Adrenal gland (tissue), 5 donors: ENCODE measurements around the gene A3GALT2.

Source experiments
- CTCF ChIP-seq, 6 experiments: fragments of 450-650 bp in 4 of 6; fragments of 200-600 bp in 2 of 6; sonication (generic) in 1 of 6; IDR thresholded peaks; 1 replicate in 5 of 6; 2 replicates in 1 of 6; pipeline versions ENCODE4 v1.5.1 to v1.8.0; 2016 to 2021; ENCODE audit warnings: antibody characterized with exemption in 6 of 6, mild to moderate bottlenecking in 2 of 6, moderate library complexity in 1 of 6
- POLR2A ChIP-seq, 2 donors: fragments of 450-650 bp; IDR thresholded peaks; one replicate each; pipeline ENCODE4 v1.6.1; 2017; ENCODE audit warnings: antibody characterized with exemption in 2 of 2, mild to moderate bottlenecking in 2 of 2, moderate library complexity in 1 of 2
- donor health status: DM: no; HTN: no; CAD: no.

GRCh38 chr1:33316601-33317000 lies 4.3 kb downstream of the A3GALT2 start:
- TF ChIP-seq CTCF (IDR thresholded peaks at IDR 0.05): no peak
- TF ChIP-seq POLR2A (IDR thresholded peaks at IDR 0.05): no peak
